ENCODE results near the gene ASXL1. TPM values are rescaled to one million over a fixed set of nuclear protein-coding genes. Genes with fewer than 3 reads are reported as not detected.
"Not testable (repeated sequence)": the region's sequence is repeated elsewhere in the genome, so short reads cannot be mapped to it uniquely, and the experiment has no call there.

ASXL1 gene
- total and polyA plus RNA-seq, 2 donors (not counting 1 experiment from before 2014, with no cell fraction given): 93.0 to 180 TPM

GRCh38 chr20:32378461-32378860 lies 20.3 kb downstream of the ASXL1 start:
- no peaks in the 10 kb centered on the region for H3K9me3 Mint-ChIP-seq (ENCODE audit: insufficient read depth)
- Histone ChIP-seq H3K79me2 (ENCODE audit: control insufficient read depth, insufficient read depth, low read length) (peaks cover 81% of the 10 kb centered on the region), H3K9ac (ENCODE audit: low read length) (no peak overlapping the region), H3K36me3 (replicated peaks in 1 of 2; ENCODE audit: control extremely low read depth in 1 of 2, control insufficient read depth in 1 of 2, extremely low read depth in 1 of 2, insufficient read depth in 2 of 2, low read length in 1 of 2) (peaks cover 4 to 18% of the 10 kb centered on the region in 2 experiments), H3K4me2 (replicated peaks; ENCODE audit: low read depth, low read length, poor library complexity, severe bottlenecking) (no peak overlapping the region), H4K20me1 (ENCODE audit: control insufficient read depth, insufficient read depth, low read length, poor library complexity, severe bottlenecking) (peaks cover 31% of the 10 kb centered on the region), H3K27me3 (replicated peaks in 1 of 4; ENCODE audit: control extremely low read depth in 1 of 4, control insufficient read depth in 3 of 4, insufficient read depth in 4 of 4, low read length in 3 of 4) (no peaks in the 10 kb centered on the region), H2AFZ (ENCODE audit: insufficient read depth, low read depth, low read length, poor library complexity, severe bottlenecking) (no peak overlapping the region), H3K4me1 (ENCODE audit: control insufficient read depth in 2 of 2, insufficient read depth in 2 of 2, low read length in 2 of 2) (no peaks in the 10 kb centered on the region), H3K27ac (ENCODE audit: low read length in 2 of 2) (no peak overlapping the region), H3K9me3 (ENCODE audit: control extremely low read depth in 1 of 3, control insufficient read depth in 2 of 3, insufficient read depth in 1 of 3, low read length in 2 of 3) (no peaks in the 10 kb centered on the region), H3K4me3 (ENCODE audit: control extremely low read depth in 1 of 5, extremely low read depth in 1 of 5, insufficient read depth in 1 of 5, low read depth in 2 of 5, low read length in 4 of 5) (no peak overlapping the region)
- DNase-seq (no peak), ATAC-seq (ENCODE audit: low read depth) (no peak)
- CTCF ChIA-PET: interaction anchor here (0.6 to 1.6 kb wide), 2 partner anchors 11 to 276 kb away, joined by 3 to 5 read pairs; no protein-coding TSS in a partner anchor
- no peak overlapping the region for H3K4me3 Mint-ChIP-seq
- no peaks in the 10 kb centered on the region for H3K27me3 Mint-ChIP-seq
- intact Hi-C loops (cut with micrococcal nuclease): no loop called here
- POLR2A ChIA-PET: interaction anchor here (0.6 kb wide), 1 partner anchor 33 kb away, joined by 10 read pairs; no protein-coding TSS in a partner anchor
- TF ChIP-seq, protein P1, sequence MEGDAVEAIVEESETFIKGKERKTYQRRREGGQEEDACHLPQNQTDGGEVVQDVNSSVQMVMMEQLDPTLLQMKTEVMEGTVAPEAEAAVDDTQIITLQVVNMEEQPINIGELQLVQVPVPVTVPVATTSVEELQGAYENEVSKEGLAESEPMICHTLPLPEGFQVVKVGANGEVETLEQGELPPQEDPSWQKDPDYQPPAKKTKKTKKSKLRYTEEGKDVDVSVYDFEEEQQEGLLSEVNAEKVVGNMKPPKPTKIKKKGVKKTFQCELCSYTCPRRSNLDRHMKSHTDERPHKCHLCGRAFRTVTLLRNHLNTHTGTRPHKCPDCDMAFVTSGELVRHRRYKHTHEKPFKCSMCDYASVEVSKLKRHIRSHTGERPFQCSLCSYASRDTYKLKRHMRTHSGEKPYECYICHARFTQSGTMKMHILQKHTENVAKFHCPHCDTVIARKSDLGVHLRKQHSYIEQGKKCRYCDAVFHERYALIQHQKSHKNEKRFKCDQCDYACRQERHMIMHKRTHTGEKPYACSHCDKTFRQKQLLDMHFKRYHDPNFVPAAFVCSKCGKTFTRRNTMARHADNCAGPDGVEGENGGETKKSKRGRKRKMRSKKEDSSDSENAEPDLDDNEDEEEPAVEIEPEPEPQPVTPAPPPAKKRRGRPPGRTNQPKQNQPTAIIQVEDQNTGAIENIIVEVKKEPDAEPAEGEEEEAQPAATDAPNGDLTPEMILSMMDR (IDR thresholded peaks at IDR 0.05): no peak
- no peak for TF ChIP-seq EZH2 (IDR thresholded peaks at IDR 0.05; ENCODE audit: borderline replicate concordance, insufficient read depth, low read depth, low read length, poor library complexity, severe bottlenecking)
- no peaks in the 10 kb centered on the region for H3K4me1 Mint-ChIP-seq
- no peak overlapping the region for H3K27ac Mint-ChIP-seq
- 100% methylated on average over 1 of the region's 2 CpGs for WGBS (ENCODE audit: insufficient coverage)

- H3K9me3 Mint-ChIP-seq (ENCODE audit: insufficient read depth); H3K4me1 ChIP-seq (ENCODE audit: control insufficient read depth in 2 of 2, insufficient read depth in 2 of 2, low read length in 2 of 2); POLR2A ChIA-PET; H3K4me2 ChIP-seq (replicated peaks; ENCODE audit: low read depth, low read length, poor library complexity, severe bottlenecking); H3K27ac ChIP-seq (ENCODE audit: low read length in 2 of 2); H3K4me1 Mint-ChIP-seq; intact Hi-C loops (cut with micrococcal nuclease); H3K4me3 ChIP-seq (ENCODE audit: control extremely low read depth in 1 of 5, extremely low read depth in 1 of 5, insufficient read depth in 1 of 5, low read depth in 2 of 5, low read length in 4 of 5); H3K9me3 ChIP-seq (ENCODE audit: control extremely low read depth in 1 of 3, control insufficient read depth in 2 of 3, insufficient read depth in 1 of 3, low read length in 2 of 3); H3K27me3 ChIP-seq (replicated peaks in 1 of 4; ENCODE audit: control extremely low read depth in 1 of 4, control insufficient read depth in 3 of 4, insufficient read depth in 4 of 4, low read length in 3 of 4); H3K4me3 Mint-ChIP-seq; ATAC-seq (ENCODE audit: low read depth); CTCF ChIA-PET; H3K9ac ChIP-seq (ENCODE audit: low read length); H3K27me3 Mint-ChIP-seq; DNase-seq; H2AFZ ChIP-seq (ENCODE audit: insufficient read depth, low read depth, low read length, poor library complexity, severe bottlenecking); H3K27ac Mint-ChIP-seq: not testable (repeated sequence)
- Histone ChIP-seq H4K20me1 (ENCODE audit: control insufficient read depth, insufficient read depth, low read length, poor library complexity, severe bottlenecking) (peaks cover 41% of the 10 kb centered on the region), H3K79me2 (ENCODE audit: control insufficient read depth, insufficient read depth, low read length) (peaks cover 84% of the 10 kb centered on the region), H3K36me3 (replicated peaks in 1 of 2; ENCODE audit: control extremely low read depth in 1 of 2, control insufficient read depth in 1 of 2, extremely low read depth in 1 of 2, insufficient read depth in 2 of 2, low read length in 1 of 2) (peaks cover 4 to 20% of the 10 kb centered on the region in 2 experiments)
- 88% methylated on average over 6 of the region's 9 CpGs for WGBS (ENCODE audit: insufficient coverage)
Observed at GRCh38 chr20:32380037-32380436, 21.9 kb downstream of the ASXL1 start.
